Vagina (tissue), 2 donors: ENCODE results near the gene AVPR2. TPM values are rescaled to one million over a fixed set of nuclear protein-coding genes. Genes with fewer than 3 reads are reported as not detected.

Source experiments
- DNase-seq, 2 donors: peaks; one replicate each; pipeline ENCODE4 v3.0.0-alpha.2; 2017; ENCODE audit errors: extremely low spot score in 2 of 2
- H3K27ac ChIP-seq: fragments of 200-600 bp; sonication (generic); one replicate; pipeline ENCODE4 v1.5.1; 2019
- H3K27me3 ChIP-seq: fragments of 200-600 bp; sonication (generic); one replicate; pipeline ENCODE4 v1.5.1; 2019
- H3K36me3 ChIP-seq, 2 donors: fragments of 200-600 bp; sonication (generic); one replicate each; pipeline ENCODE4 v1.5.1; 2017 to 2019
- H3K4me1 ChIP-seq: fragments of 200-600 bp; sonication (generic); one replicate; pipeline ENCODE4 v1.5.1; 2019
- H3K4me3 ChIP-seq, 2 donors: fragments of 200-600 bp; sonication (generic); 1 replicate in 1 of 2; 2 replicates in 1 of 2; pipeline ENCODE4 v1.5.1; 2016 to 2019
- H3K9me3 ChIP-seq: fragments of 200-600 bp; sonication (generic); one replicate; pipeline ENCODE4 v1.5.1; 2019
- POLR2A ChIP-seq, 2 donors: fragments of 450-650 bp; IDR thresholded peaks; one replicate each; pipeline ENCODE4 v1.6.1; 2017; ENCODE audit warnings: antibody characterized with exemption in 2 of 2, mild to moderate bottlenecking in 2 of 2, moderate library complexity in 2 of 2
- POLR2AphosphoS5 ChIP-seq, 2 donors: sonication (generic); formaldehyde crosslinking; IDR thresholded peaks; one replicate each; pipeline ENCODE4 v1.9.0; 2017; ENCODE audit warnings: antibody characterized with exemption in 2 of 2, mild to moderate bottlenecking in 2 of 2, low read depth in 1 of 2; ENCODE audit not compliant: insufficient read depth in 1 of 2
- intact Hi-C: fragments of 100-400 bp; cut with DNase I; formaldehyde crosslinking; loops from one replicate; pipeline ENCODE4 v1.15.1; 2023
- total RNA-seq: library from RNA; depleted of rRNA; stranded (reverse); fragments of >200 nt; gene quantifications from one replicate; pipeline ENCODE4 v1.2.3, GENCODE V29; 2016
- TF ChIP-seq, protein P1 (sequence below), 3 experiments: fragments of 450-650 bp in 2 of 3; fragments of 200-600 bp in 1 of 3; sonication (generic) in 1 of 3; IDR thresholded peaks; one replicate each; pipeline ENCODE4 v1.5.1; 2017 to 2019; ENCODE audit warnings: antibody characterized with exemption in 3 of 3, mild to moderate bottlenecking in 2 of 3, moderate library complexity in 2 of 3

The AVPR2 gene
- total RNA-seq, 1 donor from 2014 or later = 4.9 TPM

DNA sequence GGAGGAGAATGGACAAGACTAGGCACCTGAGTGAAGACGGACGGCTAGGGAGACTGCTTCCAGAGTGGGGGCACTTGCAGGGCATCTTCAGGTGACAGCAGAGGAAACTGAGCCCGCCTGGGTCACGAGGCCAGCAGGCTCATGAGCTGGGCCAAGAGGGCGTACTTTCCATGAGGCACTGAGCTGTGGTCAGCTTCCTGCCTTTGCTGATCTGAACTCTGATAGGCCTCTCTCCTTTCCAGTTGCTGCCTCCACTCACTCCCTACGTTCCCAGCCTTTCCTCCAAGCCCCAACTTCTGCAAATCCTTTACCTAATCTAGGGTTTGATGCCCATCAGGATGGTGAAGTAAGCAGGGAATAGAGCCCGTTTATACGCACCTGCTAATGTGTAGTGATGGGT, 17.1 kb upstream of the AVPR2 start:
- no peaks in the 10 kb centered on the region for H3K9me3 ChIP-seq
- H3K27ac ChIP-seq = no peak overlapping the region
- peaks cover 10% of the 10 kb centered on the region for H3K27me3 ChIP-seq

DNA sequence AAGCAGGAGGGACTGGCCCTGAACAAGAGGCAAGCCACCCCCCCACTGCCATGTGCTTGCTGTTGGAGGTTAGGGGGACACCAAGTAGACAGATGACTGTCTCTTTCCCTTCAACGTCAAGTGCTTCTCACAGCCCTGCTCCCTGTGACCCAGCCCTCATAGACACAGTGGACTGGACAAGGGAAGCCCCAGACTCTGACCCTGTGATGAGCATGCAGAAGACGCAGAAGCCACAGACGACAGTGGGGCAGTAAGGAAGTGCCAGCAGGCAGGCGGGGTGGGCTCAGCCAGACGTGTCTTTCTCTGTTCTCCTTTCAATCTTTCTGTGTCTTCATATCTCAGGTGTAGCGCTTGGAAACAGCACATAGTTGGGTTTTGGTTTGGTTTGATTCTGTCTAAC, 16.1 kb upstream of the AVPR2 start:
- no peak for DNase-seq
- peaks cover 10% of the 10 kb centered on the region for H3K27me3 ChIP-seq
- intact Hi-C loops = no loop called here

More for the DNA sequence above, 17.1 kb upstream of the AVPR2 start:
- intact Hi-C loops = no loop called here
- TF ChIP-seq POLR2AphosphoS5 (IDR thresholded peaks at IDR 0.05; ENCODE audit: insufficient read depth in 1 of 2, low read depth in 1 of 2) (no peak), POLR2A (IDR thresholded peaks at IDR 0.05) (no peak)
- TF ChIP-seq, protein P1, sequence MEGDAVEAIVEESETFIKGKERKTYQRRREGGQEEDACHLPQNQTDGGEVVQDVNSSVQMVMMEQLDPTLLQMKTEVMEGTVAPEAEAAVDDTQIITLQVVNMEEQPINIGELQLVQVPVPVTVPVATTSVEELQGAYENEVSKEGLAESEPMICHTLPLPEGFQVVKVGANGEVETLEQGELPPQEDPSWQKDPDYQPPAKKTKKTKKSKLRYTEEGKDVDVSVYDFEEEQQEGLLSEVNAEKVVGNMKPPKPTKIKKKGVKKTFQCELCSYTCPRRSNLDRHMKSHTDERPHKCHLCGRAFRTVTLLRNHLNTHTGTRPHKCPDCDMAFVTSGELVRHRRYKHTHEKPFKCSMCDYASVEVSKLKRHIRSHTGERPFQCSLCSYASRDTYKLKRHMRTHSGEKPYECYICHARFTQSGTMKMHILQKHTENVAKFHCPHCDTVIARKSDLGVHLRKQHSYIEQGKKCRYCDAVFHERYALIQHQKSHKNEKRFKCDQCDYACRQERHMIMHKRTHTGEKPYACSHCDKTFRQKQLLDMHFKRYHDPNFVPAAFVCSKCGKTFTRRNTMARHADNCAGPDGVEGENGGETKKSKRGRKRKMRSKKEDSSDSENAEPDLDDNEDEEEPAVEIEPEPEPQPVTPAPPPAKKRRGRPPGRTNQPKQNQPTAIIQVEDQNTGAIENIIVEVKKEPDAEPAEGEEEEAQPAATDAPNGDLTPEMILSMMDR (IDR thresholded peaks at IDR 0.05) = no peak
- DNase-seq = no peak
- Histone ChIP-seq H3K36me3 (no peaks in the 10 kb centered on the region), H3K4me1 (peaks cover 4% of the 10 kb centered on the region), H3K4me3 (no peak overlapping the region)

DNA sequence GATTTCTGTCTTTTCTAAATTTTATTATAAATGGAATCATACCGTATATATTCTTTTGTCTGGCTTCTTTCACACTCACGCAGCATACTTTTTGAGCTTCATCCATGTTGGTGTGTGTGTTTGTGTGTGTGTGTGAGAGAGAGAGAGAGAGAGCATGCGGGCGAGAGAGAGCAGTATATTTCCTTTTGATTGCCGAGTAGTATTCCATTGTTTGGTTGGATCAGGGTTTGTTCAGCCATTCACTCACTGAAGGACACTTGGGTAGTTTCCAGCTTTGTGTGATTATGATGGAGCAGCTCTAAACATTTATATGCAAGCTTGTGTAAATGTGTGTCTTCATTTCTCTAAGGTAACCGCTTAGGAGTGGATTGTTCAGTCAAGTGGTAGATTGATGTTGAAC, 15.3 kb upstream of the AVPR2 start:
- H3K27me3 ChIP-seq = peaks cover 10% of the 10 kb centered on the region
- no peak overlapping the region for H3K27ac ChIP-seq
- intact Hi-C loops = no loop called here
- no peak for DNase-seq
- H3K9me3 ChIP-seq = no peaks in the 10 kb centered on the region
- H3K36me3 ChIP-seq = no peaks in the 10 kb centered on the region
- TF ChIP-seq POLR2A (IDR thresholded peaks at IDR 0.05) (no peak), POLR2AphosphoS5 (IDR thresholded peaks at IDR 0.05; ENCODE audit: insufficient read depth in 1 of 2, low read depth in 1 of 2) (no peak)
- TF ChIP-seq, protein P1 (IDR thresholded peaks at IDR 0.05) = no peak
- peaks cover 4% of the 10 kb centered on the region for H3K4me1 ChIP-seq
- no peak overlapping the region for H3K4me3 ChIP-seq

More for the DNA sequence above, 16.1 kb upstream of the AVPR2 start:
- no peaks in the 10 kb centered on the region for H3K9me3 ChIP-seq
- TF ChIP-seq POLR2A (IDR thresholded peaks at IDR 0.05) (no peak), POLR2AphosphoS5 (IDR thresholded peaks at IDR 0.05; ENCODE audit: insufficient read depth in 1 of 2, low read depth in 1 of 2) (no peak)
- TF ChIP-seq, protein P1 (IDR thresholded peaks at IDR 0.05) = no peak
- H3K4me3 ChIP-seq = no peak overlapping the region
- H3K4me1 ChIP-seq = peaks cover 4% of the 10 kb centered on the region
- no peak overlapping the region for H3K27ac ChIP-seq
- H3K36me3 ChIP-seq = no peaks in the 10 kb centered on the region

GRCh38 chrX:153897899-153898298, 6.6 kb upstream of the AVPR2 start:
- TF ChIP-seq POLR2AphosphoS5 (IDR thresholded peaks at IDR 0.05; ENCODE audit: insufficient read depth in 1 of 2, low read depth in 1 of 2) = no peak
- TF ChIP-seq, protein P1 (IDR thresholded peaks at IDR 0.05) = no peak
- Histone ChIP-seq H3K36me3 (no peaks in the 10 kb centered on the region), H3K27ac (no peak overlapping the region), H3K27me3 (no peaks in the 10 kb centered on the region), H3K4me1 (peaks cover 6% of the 10 kb centered on the region), H3K4me3 (no peak overlapping the region), H3K9me3 (no peaks in the 10 kb centered on the region)
- intact Hi-C loops = no loop called here
- no peak for DNase-seq

DNA sequence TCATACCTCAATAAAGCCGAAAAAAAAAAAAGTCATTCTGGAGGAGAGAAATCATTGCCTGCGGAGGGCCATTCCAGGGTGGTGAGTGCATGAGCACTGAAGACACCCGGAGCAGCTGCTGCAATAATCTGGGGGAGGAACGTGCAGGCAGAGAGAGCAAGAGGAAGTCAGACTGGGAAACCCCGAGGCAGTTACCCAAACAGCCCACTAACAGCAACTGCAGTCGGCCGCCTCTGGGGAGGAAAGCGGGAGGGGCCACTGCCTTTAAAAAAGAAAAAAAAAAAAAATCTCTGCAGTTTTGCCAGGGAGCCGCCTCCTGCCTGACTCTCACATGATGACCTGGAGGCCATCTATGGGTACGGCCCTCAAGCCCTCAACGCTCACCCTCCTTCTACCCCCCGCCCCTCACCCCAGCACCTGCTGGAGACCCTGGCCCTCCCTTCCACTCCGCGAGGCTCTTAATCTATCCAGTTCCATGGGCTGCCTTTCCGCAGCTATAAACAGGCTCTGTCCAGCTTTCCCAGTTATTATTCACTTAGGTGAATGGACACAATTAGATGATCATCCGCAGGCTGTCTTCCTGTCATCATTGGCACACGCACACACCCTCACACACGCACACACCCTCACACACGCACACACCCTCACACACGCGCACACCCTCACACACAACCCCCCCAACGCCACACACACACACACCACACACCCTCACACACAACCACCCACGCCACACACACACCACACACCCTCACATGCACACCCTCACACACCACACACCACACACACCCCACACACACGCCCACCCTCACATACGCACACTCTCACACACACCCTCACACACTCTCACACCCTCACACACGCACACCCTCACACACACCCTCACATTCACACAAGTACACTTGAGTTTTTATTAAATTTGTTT, 3.4 kb upstream of the AVPR2 start:
- Histone ChIP-seq H3K9me3 (no peaks in the 10 kb centered on the region), H3K4me3 (no peak overlapping the region), H3K27ac (no peak overlapping the region), H3K4me1 (peaks cover 18% of the 10 kb centered on the region), H3K36me3 (no peaks in the 10 kb centered on the region), H3K27me3 (no peaks in the 10 kb centered on the region)
- DNase-seq = no peak
- intact Hi-C loops = no loop called here
- no peak for TF ChIP-seq POLR2A (IDR thresholded peaks at IDR 0.05)
- peak in 1 of 2 donors; percentile 31 for TF ChIP-seq POLR2AphosphoS5 (IDR thresholded peaks at IDR 0.05; ENCODE audit: insufficient read depth in 1 of 2, low read depth in 1 of 2)
